ENCODE results near the gene WDFY4. TPM values are rescaled to one million over a fixed set of nuclear protein-coding genes. Genes with fewer than 3 reads are reported as not detected.

Gene WDFY4
- total RNA-seq, 1 experiment from 2014 or later = not detected

GRCh38 chr10:48973065-48973464, 288.4 kb downstream of the WDFY4 start:
- no peak for TF ChIP-seq CTCF (conservative IDR thresholded peaks at IDR 0.05)
- Histone ChIP-seq H3K56ac (ENCODE audit: insufficient read length, low read depth, low read length) (no peak overlapping the region), H3K18ac (ENCODE audit: insufficient read length, low read depth, low read length) (no peak overlapping the region), H4K91ac (ENCODE audit: insufficient read length, low read depth, low read length) (no peak overlapping the region), H2BK12ac (ENCODE audit: insufficient read length, low read depth, low read length) (no peak overlapping the region), H2AFZ (ENCODE audit: low read length) (no peak overlapping the region), H3K4me2 (ENCODE audit: insufficient read depth, insufficient read length, low read length) (no peak overlapping the region), H2BK5ac (ENCODE audit: insufficient read length, low read length) (no peak overlapping the region), H3K27me3 (ENCODE audit: insufficient read depth, low read length) (no peaks in the 10 kb centered on the region), H3K79me2 (ENCODE audit: insufficient read depth, low read length) (no peaks in the 10 kb centered on the region), H2BK20ac (ENCODE audit: low read depth, low read length, poor library complexity, severe bottlenecking) (no peak overlapping the region), H2BK15ac (ENCODE audit: low read depth, low read length) (no peak overlapping the region), H3K9ac (ENCODE audit: extremely low read depth, insufficient read length, low read length) (no peak overlapping the region), H3K14ac (ENCODE audit: insufficient read depth, low read length) (no peak overlapping the region), H4K8ac (replicated peaks; ENCODE audit: insufficient read length, low read depth, low read length) (no peak overlapping the region), H3K9me3 (ENCODE audit: control insufficient read depth, low read depth, low read length) (no peaks in the 10 kb centered on the region), H4K20me1 (ENCODE audit: control insufficient read depth, insufficient read depth, insufficient read length) (no peaks in the 10 kb centered on the region), H3K23me2 (ENCODE audit: insufficient read length, low read depth, low read length, poor library complexity, severe bottlenecking) (no peaks in the 10 kb centered on the region), H2BK120ac (ENCODE audit: low read depth, low read length, poor library complexity, severe bottlenecking) (no peak overlapping the region), H3T11ph (ENCODE audit: low read length) (no peak overlapping the region), H4K5ac (ENCODE audit: insufficient read length, low read depth, low read length) (no peak overlapping the region), H3K4me1 (ENCODE audit: insufficient read depth, low read length) (no peaks in the 10 kb centered on the region), H3K23ac (ENCODE audit: insufficient read length, low read depth, low read length) (no peak overlapping the region), H3K79me1 (ENCODE audit: insufficient read depth, low read depth, low read length, poor library complexity, severe bottlenecking) (no peaks in the 10 kb centered on the region), H3K4ac (ENCODE audit: low read depth, low read length) (no peak overlapping the region), H2AK5ac (ENCODE audit: insufficient read length, low read length) (no peak overlapping the region), H3K27ac (ENCODE audit: insufficient read length, low read depth, low read length) (no peak overlapping the region)
- no CpG with 5 or more reads among the region's 5 CpGs for WGBS (ENCODE audit: extremely low coverage, insufficient read length, low lambda C conversion rate)
- H3K27ac Mint-ChIP-seq = no peak overlapping the region
- H3K4me3 Mint-ChIP-seq = no peak overlapping the region
- no peaks in the 10 kb centered on the region; a peak in 1 of 5 replicates for H3K9me3 Mint-ChIP-seq
- H3K4me1 Mint-ChIP-seq = no peaks in the 10 kb centered on the region
- H3K27me3 Mint-ChIP-seq (ENCODE audit: low read depth) = peaks cover 3% of the 10 kb centered on the region
- no peak for DNase-seq
- H3K36me3 Mint-ChIP-seq (ENCODE audit: insufficient read depth in 1 of 3, low read depth in 3 of 3) = no peaks in the 10 kb centered on the region; a peak in 1 of 7 replicates

Measured in H9 (cell line).